MM.1S (cell line): ENCODE results near the gene CLEC3B.

Experiments used
- DNase-seq: peaks from one replicate; pipeline ENCODE4 v3.0.0-alpha.2; 2015
- H2AFZ ChIP-seq: fragments of 300-600 bp; sonication (generic); 2 replicates; pipeline ENCODE4 v1.6.0; 2016; ENCODE audit warnings: antibody characterized with exemption, low read length
- H3F3A ChIP-seq: fragments of 300-600 bp; sonication (generic); 2 replicates; pipeline ENCODE4 v1.6.1; 2016; ENCODE audit warnings: mild to moderate bottlenecking, antibody characterized with exemption, low read length, moderate library complexity, mixed read lengths; ENCODE audit not compliant: insufficient read depth
- H3K27ac ChIP-seq: fragments of 300-600 bp; sonication (generic); 2 replicates; pipeline ENCODE4 v1.5.1; 2016; ENCODE audit warnings: mild to moderate bottlenecking, low read length
- H3K27me3 ChIP-seq: fragments of 300-600 bp; sonication (generic); replicated peaks from 2 replicates; pipeline ENCODE4 v1.6.0; 2016; ENCODE audit warnings: low read length; ENCODE audit not compliant: insufficient read depth
- H3K36me3 ChIP-seq: fragments of 300-600 bp; sonication (generic); replicated peaks from 2 replicates; pipeline ENCODE4 v1.6.1; 2016; ENCODE audit warnings: mild to moderate bottlenecking, low read length, mixed read lengths; ENCODE audit not compliant: insufficient read depth
- H3K4me1 ChIP-seq: fragments of 300-600 bp; sonication (generic); 2 replicates; pipeline ENCODE4 v1.6.1; 2016; ENCODE audit warnings: low read length, mixed read lengths
- H3K4me2 ChIP-seq: fragments of 300-600 bp; sonication (generic); 2 replicates; pipeline ENCODE4 v1.6.0; 2016; ENCODE audit warnings: low read depth, low read length
- H3K4me3 ChIP-seq: fragments of 300-600 bp; sonication (generic); 2 replicates; pipeline ENCODE4 v1.5.1; 2016; ENCODE audit warnings: low read length, mixed read lengths
- H3K79me2 ChIP-seq: fragments of 300-600 bp; sonication (generic); 2 replicates; pipeline ENCODE4 v1.6.1; 2016; ENCODE audit warnings: mixed run types, low read length, mixed read lengths
- H3K9ac ChIP-seq: fragments of 300-600 bp; sonication (generic); 2 replicates; pipeline ENCODE4 v1.6.1; 2016; ENCODE audit warnings: low read length, mixed read lengths
- H3K9me2 ChIP-seq: fragments of 300-600 bp; sonication (generic); replicated peaks from 2 replicates; pipeline ENCODE4 v1.6.1; 2016; ENCODE audit warnings: mild to moderate bottlenecking, low read length, mixed read lengths; ENCODE audit not compliant: insufficient read depth
- H3K9me3 ChIP-seq: fragments of 300-600 bp; sonication (generic); replicated peaks from 2 replicates; pipeline ENCODE4 v1.6.1; 2016; ENCODE audit warnings: mild to moderate bottlenecking, low read length, mixed read lengths; ENCODE audit not compliant: insufficient read depth
- H4K20me1 ChIP-seq: fragments of 300-600 bp; sonication (generic); 2 replicates; pipeline ENCODE4 v1.6.1; 2016; ENCODE audit warnings: mild to moderate bottlenecking, low read length, moderate library complexity, mixed read lengths; ENCODE audit not compliant: insufficient read depth
- EZH2 ChIP-seq: fragments of 300-600 bp; sonication (generic); optimal IDR thresholded peaks from 2 replicates; pipeline ENCODE3; 2017; ENCODE audit warnings: low read depth, mild to moderate bottlenecking, antibody characterized with exemption, low read length, mixed read lengths
- EZH2phosphoT487 ChIP-seq: fragments of 300-600 bp; sonication (generic); IDR thresholded peaks from 2 replicates; pipeline ENCODE4 v1.6.1; 2018; ENCODE audit warnings: antibody characterized with exemption, low read length
- TF ChIP-seq, protein P1 (sequence below): fragments of 300-600 bp; sonication (generic); IDR thresholded peaks from 2 replicates; pipeline ENCODE4 v1.5.1; 2016; ENCODE audit warnings: antibody characterized with exemption, low read length, mixed read lengths

Gene CLEC3B

DNA sequence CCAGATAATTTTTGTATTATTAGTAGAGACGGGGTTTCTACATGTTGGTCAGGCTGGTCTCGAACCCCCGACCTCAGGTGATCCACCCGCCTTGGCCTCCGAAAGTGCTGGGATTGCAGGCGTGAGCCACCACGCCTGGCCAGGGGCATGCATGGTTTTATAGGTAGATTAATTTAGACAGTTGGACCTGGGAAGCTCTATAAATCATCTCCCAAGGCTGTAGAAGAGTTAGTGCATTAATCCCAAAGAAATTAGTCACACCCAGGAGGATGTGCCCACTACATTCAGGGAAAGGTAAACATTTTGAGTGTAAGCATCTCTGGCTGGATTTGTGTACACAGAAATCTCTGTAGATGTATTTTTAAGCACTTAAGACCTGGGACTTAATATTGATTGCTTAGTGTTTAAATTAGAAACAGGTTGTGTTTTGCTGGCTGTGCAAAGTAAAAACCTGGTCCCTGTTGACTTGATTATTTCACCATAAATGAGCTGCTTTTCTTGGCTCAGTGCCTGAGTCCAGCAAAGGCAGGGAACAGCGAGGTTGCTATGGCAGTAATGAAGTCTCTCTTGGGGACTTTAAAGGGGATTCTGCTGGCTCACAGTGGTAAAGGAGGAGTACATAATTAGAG is 30.8 kb upstream of the CLEC3B start:
- no peak for DNase-seq
- Histone ChIP-seq H3K4me1 (no peaks in the 10 kb centered on the region; the same call in 1 of the 2 replicates), H3K4me2 (no peak overlapping the region), H4K20me1 (no peaks in the 10 kb centered on the region), H3K9ac (no peak overlapping the region), H2AFZ (no peak overlapping the region), H3K4me3 (no peak overlapping the region), H3K27ac (no peak overlapping the region), H3K9me3 (no peaks in the 10 kb centered on the region), H3F3A (no peaks in the 10 kb centered on the region), H3K9me2 (no peaks in the 10 kb centered on the region), H3K79me2 (peaks cover 21% of the 10 kb centered on the region; the same call in 1 of the 2 replicates), H3K36me3 (peaks cover 11% of the 10 kb centered on the region), H3K27me3 (no peaks in the 10 kb centered on the region)
- TF ChIP-seq EZH2 (no peak), EZH2phosphoT487 (no peak)
- TF ChIP-seq, protein P1, sequence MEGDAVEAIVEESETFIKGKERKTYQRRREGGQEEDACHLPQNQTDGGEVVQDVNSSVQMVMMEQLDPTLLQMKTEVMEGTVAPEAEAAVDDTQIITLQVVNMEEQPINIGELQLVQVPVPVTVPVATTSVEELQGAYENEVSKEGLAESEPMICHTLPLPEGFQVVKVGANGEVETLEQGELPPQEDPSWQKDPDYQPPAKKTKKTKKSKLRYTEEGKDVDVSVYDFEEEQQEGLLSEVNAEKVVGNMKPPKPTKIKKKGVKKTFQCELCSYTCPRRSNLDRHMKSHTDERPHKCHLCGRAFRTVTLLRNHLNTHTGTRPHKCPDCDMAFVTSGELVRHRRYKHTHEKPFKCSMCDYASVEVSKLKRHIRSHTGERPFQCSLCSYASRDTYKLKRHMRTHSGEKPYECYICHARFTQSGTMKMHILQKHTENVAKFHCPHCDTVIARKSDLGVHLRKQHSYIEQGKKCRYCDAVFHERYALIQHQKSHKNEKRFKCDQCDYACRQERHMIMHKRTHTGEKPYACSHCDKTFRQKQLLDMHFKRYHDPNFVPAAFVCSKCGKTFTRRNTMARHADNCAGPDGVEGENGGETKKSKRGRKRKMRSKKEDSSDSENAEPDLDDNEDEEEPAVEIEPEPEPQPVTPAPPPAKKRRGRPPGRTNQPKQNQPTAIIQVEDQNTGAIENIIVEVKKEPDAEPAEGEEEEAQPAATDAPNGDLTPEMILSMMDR = no peak

DNA sequence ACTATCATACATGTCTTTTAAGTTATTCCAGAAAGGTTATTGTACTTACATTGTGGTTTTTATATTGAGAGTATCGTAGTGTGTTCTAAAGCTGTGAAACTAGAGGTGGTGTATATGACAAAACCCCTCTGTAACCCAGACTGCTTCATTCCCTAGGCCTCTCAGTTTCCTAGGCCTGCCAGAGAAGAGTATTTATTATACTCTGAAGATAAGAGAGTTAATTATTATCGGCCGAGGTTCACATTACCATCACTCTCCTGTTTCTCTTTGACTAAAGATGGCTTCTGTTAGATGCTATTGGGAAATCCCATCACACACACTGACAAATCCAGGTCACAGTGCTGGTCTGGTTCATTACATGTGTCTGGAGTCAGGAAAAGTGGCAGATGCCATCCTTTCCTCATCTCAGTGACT is 29.5 kb upstream of the CLEC3B start:
- H3K36me3 ChIP-seq = peaks cover 11% of the 10 kb centered on the region

DNA sequence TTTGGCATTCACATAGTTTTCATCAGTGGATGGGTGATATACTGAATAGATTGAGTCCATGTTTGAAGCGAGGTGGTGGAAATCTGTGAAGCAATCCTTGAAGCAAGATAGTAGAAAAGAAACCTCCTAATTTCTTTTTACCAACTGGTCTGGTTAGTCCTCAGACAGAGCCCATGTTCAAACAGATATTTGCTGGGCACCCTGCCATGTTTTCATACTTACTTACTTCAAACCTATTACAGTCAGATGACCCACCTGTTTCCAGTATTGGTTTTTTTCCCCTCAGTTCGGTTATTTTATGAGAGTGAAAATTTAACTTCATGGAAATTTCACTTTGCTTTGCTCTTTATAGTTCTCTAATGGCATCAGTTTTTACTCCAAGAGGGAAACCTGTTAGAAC is 26.3 kb upstream of the CLEC3B start:
- TF ChIP-seq, protein P1 = no peak
- TF ChIP-seq EZH2phosphoT487 (no peak), EZH2 (no peak)
- Histone ChIP-seq H3K4me1 (peaks cover 30% of the 10 kb centered on the region), H3K36me3 (peaks cover 11% of the 10 kb centered on the region)

More for the DNA sequence above, 29.5 kb upstream of the CLEC3B start:
- no peak overlapping the region for H3K27ac ChIP-seq
- H3F3A ChIP-seq = no peaks in the 10 kb centered on the region
- H3K9ac ChIP-seq = no peak overlapping the region
- H3K9me2 ChIP-seq = no peaks in the 10 kb centered on the region
- no peak overlapping the region for H3K4me2 ChIP-seq
- H3K79me2 ChIP-seq = peaks cover 20% of the 10 kb centered on the region; the same call in 1 of the 2 replicates
- H4K20me1 ChIP-seq = no peaks in the 10 kb centered on the region
- H3K4me3 ChIP-seq = no peak overlapping the region
- H2AFZ ChIP-seq = no peak overlapping the region
- DNase-seq = no peak
- H3K27me3 ChIP-seq = no peaks in the 10 kb centered on the region
- TF ChIP-seq, protein P1 = no peak
- TF ChIP-seq EZH2phosphoT487 (no peak), EZH2 (no peak)
- peaks cover 7% of the 10 kb centered on the region for H3K4me1 ChIP-seq
- no peaks in the 10 kb centered on the region for H3K9me3 ChIP-seq

More for the DNA sequence above, 26.3 kb upstream of the CLEC3B start:
- Histone ChIP-seq H3K4me3 (no peak overlapping the region), H4K20me1 (no peaks in the 10 kb centered on the region), H3K27ac (no peak overlapping the region), H3K27me3 (no peaks in the 10 kb centered on the region), H2AFZ (no peak overlapping the region), H3K79me2 (peaks cover 15% of the 10 kb centered on the region; the same call in 1 of the 2 replicates), H3K9me2 (no peaks in the 10 kb centered on the region), H3F3A (peaks cover 11% of the 10 kb centered on the region), H3K4me2 (no peak overlapping the region), H3K9ac (no peak overlapping the region), H3K9me3 (no peaks in the 10 kb centered on the region)
- DNase-seq = no peak
